CD4-positive, alpha-beta T cell treated with Interferon alpha-2 for 1 hour (primary cell): Measurements from ENCODE around the gene NXPH4.

Experiments used
- DNase-seq, 2 donors: peaks; one replicate each; pipeline ENCODE4 v3.0.0-alpha.2; 2020 to 2022

Gene NXPH4

GRCh38 chr12:57183939-57184725 is 32.5 kb upstream of the NXPH4 start:
- DNase-seq = no peak

- DNase-seq = no peak
Observed at GRCh38 chr12:57185403-57185802, 31.2 kb upstream of the NXPH4 start.

- no peak for DNase-seq
Observed at GRCh38 chr12:57185906-57186508, 30.6 kb upstream of the NXPH4 start.

GRCh38 chr12:57187222-57188089 is 29.1 kb upstream of the NXPH4 start:
- no peak for DNase-seq

- no peak for DNase-seq
Observed at GRCh38 chr12:57188090-57188425, 28.5 kb upstream of the NXPH4 start.

- DNase-seq = no peak
Observed at GRCh38 chr12:57190037-57190436, 26.6 kb upstream of the NXPH4 start.

GRCh38 chr12:57190821-57191220 is 25.8 kb upstream of the NXPH4 start:
- no peak for DNase-seq

- DNase-seq = no peak
Observed at GRCh38 chr12:57191410-57191809, 25.2 kb upstream of the NXPH4 start.

- no peak for DNase-seq
Observed at GRCh38 chr12:57192920-57193319, 23.7 kb upstream of the NXPH4 start.

- no peak for DNase-seq
Observed at GRCh38 chr12:57193706-57194245, 22.8 kb upstream of the NXPH4 start.

- DNase-seq = no peak
Observed at GRCh38 chr12:57194253-57194652, 22.3 kb upstream of the NXPH4 start.

- no peak for DNase-seq
Observed at GRCh38 chr12:57195186-57195585, 21.4 kb upstream of the NXPH4 start.

GRCh38 chr12:57195611-57196371 is 20.8 kb upstream of the NXPH4 start:
- DNase-seq = no peak

- DNase-seq = no peak
Observed at GRCh38 chr12:57196439-57196838, 20.2 kb upstream of the NXPH4 start.

- no peak for DNase-seq
Observed at GRCh38 chr12:57196956-57197355, 19.6 kb upstream of the NXPH4 start.

GRCh38 chr12:57198329-57198728 is 18.3 kb upstream of the NXPH4 start:
- DNase-seq = no peak

GRCh38 chr12:57199191-57199590 is 17.4 kb upstream of the NXPH4 start:
- no peak for DNase-seq

GRCh38 chr12:57200497-57200896 is 16.1 kb upstream of the NXPH4 start:
- no peak for DNase-seq

- DNase-seq = no peak
Observed at GRCh38 chr12:57201219-57201618, 15.4 kb upstream of the NXPH4 start.

GRCh38 chr12:57201631-57202030 is 15.0 kb upstream of the NXPH4 start:
- no peak for DNase-seq

GRCh38 chr12:57202321-57202720 is 14.3 kb upstream of the NXPH4 start:
- no peak for DNase-seq

GRCh38 chr12:57203201-57203600 is 13.4 kb upstream of the NXPH4 start:
- DNase-seq = no peak

GRCh38 chr12:57203791-57204190 is 12.8 kb upstream of the NXPH4 start:
- DNase-seq = no peak
